H9 (cell line): ENCODE results near the gene LIN7C. TPM values are rescaled to one million over a fixed set of nuclear protein-coding genes. Genes with fewer than 3 reads are reported as not detected.

Source experiments
- DNase-seq: peaks from one replicate; pipeline ENCODE4 v3.0.0-alpha.2; 2017
- H2AFZ ChIP-seq: one replicate; pipeline ENCODE4 v1.6.1; 2013; ENCODE audit warnings: mild to moderate bottlenecking, low read length, control low read depth, moderate library complexity
- H2AK5ac ChIP-seq: 2 replicates; pipeline ENCODE4 v1.6.1; 2013; ENCODE audit warnings: low read length, control low read depth, mixed read lengths; ENCODE audit not compliant: insufficient read length
- H2BK120ac ChIP-seq: one replicate; pipeline ENCODE4 v1.6.1; 2013; ENCODE audit warnings: low read depth, mild to moderate bottlenecking, low read length, control low read depth, inconsistent platforms; ENCODE audit not compliant: poor library complexity, severe bottlenecking
- H2BK12ac ChIP-seq: 2 replicates; pipeline ENCODE4 v1.6.1; 2013; ENCODE audit warnings: low read length, control low read depth, mixed read lengths, low read depth; ENCODE audit not compliant: insufficient read length
- H2BK15ac ChIP-seq: 2 replicates; pipeline ENCODE4 v1.6.1; 2013; ENCODE audit warnings: low read depth, low read length, control low read depth
- H2BK20ac ChIP-seq: one replicate; pipeline ENCODE4 v1.6.1; 2013; ENCODE audit warnings: low read depth, mild to moderate bottlenecking, low read length, control low read depth, inconsistent platforms; ENCODE audit not compliant: poor library complexity, severe bottlenecking
- H2BK5ac ChIP-seq: 2 replicates; pipeline ENCODE4 v1.6.1; 2013; ENCODE audit warnings: low read length, control low read depth, mixed read lengths; ENCODE audit not compliant: insufficient read length
- H3K14ac ChIP-seq: 2 replicates; pipeline ENCODE4 v1.6.1; 2013; ENCODE audit warnings: low read length, control low read depth; ENCODE audit not compliant: insufficient read depth
- H3K18ac ChIP-seq: 2 replicates; pipeline ENCODE4 v1.6.1; 2013; ENCODE audit warnings: low read depth, mild to moderate bottlenecking, mixed read lengths, low read length, control low read depth; ENCODE audit not compliant: insufficient read length
- H3K23ac ChIP-seq: 2 replicates; pipeline ENCODE4 v1.6.1; 2013; ENCODE audit warnings: low read length, control low read depth, mixed read lengths, low read depth; ENCODE audit not compliant: insufficient read length
- H3K23me2 ChIP-seq: 2 replicates; pipeline ENCODE4 v1.6.1; 2013; ENCODE audit warnings: low read depth, mild to moderate bottlenecking, mixed read lengths, low read length, control low read depth; ENCODE audit not compliant: insufficient read length, poor library complexity, severe bottlenecking
- H3K27ac ChIP-seq: 2 replicates; pipeline ENCODE4 v1.5.1; 2013; ENCODE audit warnings: low read length, control low read depth, mixed read lengths, low read depth; ENCODE audit not compliant: insufficient read length
- H3K27me3 ChIP-seq: 2 replicates; pipeline ENCODE4 v1.6.1; 2013; ENCODE audit warnings: low read length, control low read depth, inconsistent platforms; ENCODE audit not compliant: insufficient read depth
- H3K4ac ChIP-seq: 2 replicates; pipeline ENCODE4 v1.6.1; 2013; ENCODE audit warnings: low read depth, mild to moderate bottlenecking, control low read depth, inconsistent platforms, low read length, moderate library complexity
- H3K4me1 ChIP-seq: 2 replicates; pipeline ENCODE4 v1.6.1; 2013; ENCODE audit warnings: low read length, control low read depth, inconsistent platforms; ENCODE audit not compliant: insufficient read depth
- H3K4me2 ChIP-seq: 2 replicates; pipeline ENCODE4 v1.6.1; 2013; ENCODE audit warnings: low read length, control low read depth, mixed read lengths; ENCODE audit not compliant: insufficient read length, insufficient read depth
- H3K56ac ChIP-seq: 2 replicates; pipeline ENCODE4 v1.6.1; 2013; ENCODE audit warnings: low read depth, mild to moderate bottlenecking, mixed read lengths, low read length, control low read depth; ENCODE audit not compliant: insufficient read length
- H3K79me1 ChIP-seq: 2 replicates; pipeline ENCODE4 v1.6.1; 2013; ENCODE audit warnings: low read depth, mild to moderate bottlenecking, moderate library complexity, low read length, control low read depth, inconsistent platforms; ENCODE audit not compliant: insufficient read depth, poor library complexity, severe bottlenecking
- H3K79me2 ChIP-seq: 2 replicates; pipeline ENCODE4 v1.6.1; 2013; ENCODE audit warnings: low read length, control low read depth, inconsistent platforms; ENCODE audit not compliant: insufficient read depth
- H3K9ac ChIP-seq: 2 replicates; pipeline ENCODE4 v1.6.1; 2013; ENCODE audit warnings: low read length, control low read depth, mixed read lengths; ENCODE audit not compliant: insufficient read length; ENCODE audit errors: extremely low read depth
- H3K9me3 ChIP-seq: one replicate; pipeline ENCODE4 v1.6.1; 2013; ENCODE audit warnings: low read depth, low read length, inconsistent platforms; ENCODE audit not compliant: control insufficient read depth
- H3T11ph ChIP-seq: one replicate; pipeline ENCODE4 v1.6.1; 2013; ENCODE audit warnings: mild to moderate bottlenecking, low read length, control low read depth, inconsistent platforms
- H4K20me1 ChIP-seq: one replicate; pipeline ENCODE4 v1.6.1; 2013; ENCODE audit not compliant: control insufficient read depth, insufficient read length, insufficient read depth
- H4K5ac ChIP-seq: 2 replicates; pipeline ENCODE4 v1.6.1; 2013; ENCODE audit warnings: low read depth, mild to moderate bottlenecking, mixed read lengths, low read length, control low read depth; ENCODE audit not compliant: insufficient read length
- H4K8ac ChIP-seq: replicated peaks from 2 replicates; pipeline ENCODE4 v1.6.1; 2013; ENCODE audit warnings: low read length, control low read depth, mixed read lengths, low read depth; ENCODE audit not compliant: insufficient read length
- H4K91ac ChIP-seq: 2 replicates; pipeline ENCODE4 v1.6.1; 2013; ENCODE audit warnings: low read depth, mild to moderate bottlenecking, moderate library complexity, mixed read lengths, low read length, control low read depth; ENCODE audit not compliant: insufficient read length
- H3K27ac Mint-ChIP-seq, 3 experiments: 2 replicates in 2 of 3; 3 replicates in 1 of 3; pipeline ENCODE4 v1.8.0; 2020 to 2021; ENCODE audit warnings: mixed read lengths in 3 of 3, mild to moderate bottlenecking in 1 of 3, moderate library complexity in 1 of 3
- H3K27me3 Mint-ChIP-seq: 2 replicates; pipeline ENCODE4 v1.8.0; 2021; ENCODE audit warnings: low read depth, mild to moderate bottlenecking, moderate library complexity, mixed read lengths
- H3K36me3 Mint-ChIP-seq, 3 experiments: 2 replicates in 2 of 3; 3 replicates in 1 of 3; pipeline ENCODE4 v1.8.0; 2020 to 2021; ENCODE audit warnings: low read depth in 3 of 3, mixed read lengths in 3 of 3; ENCODE audit not compliant: insufficient read depth in 1 of 3
- H3K4me1 Mint-ChIP-seq, 2 experiments: 2 replicates each; pipeline ENCODE4 v1.8.0; 2020; ENCODE audit warnings: mixed read lengths in 2 of 2
- H3K4me3 Mint-ChIP-seq, 2 experiments: 2 replicates in 1 of 2; 3 replicates in 1 of 2; pipeline ENCODE4 v1.8.0; 2020 to 2021; ENCODE audit warnings: mild to moderate bottlenecking in 2 of 2, mixed read lengths in 2 of 2, moderate library complexity in 1 of 2
- H3K9me3 Mint-ChIP-seq, 2 experiments: 2 replicates in 1 of 2; 3 replicates in 1 of 2; pipeline ENCODE4 v1.8.0; 2020; ENCODE audit warnings: mild to moderate bottlenecking in 2 of 2, mixed read lengths in 2 of 2, moderate library complexity in 1 of 2
- CTCF ChIP-seq: fragments of 200-600 bp; sonication (generic); conservative IDR thresholded peaks from 3 replicates; pipeline ENCODE4 v1.8.0; 2021; ENCODE audit warnings: antibody characterized with exemption, mild to moderate bottlenecking
- whole genome bisulfite sequencing: extraction: QIAGEN DNeasy Blood & Tissue Kit; methylation state at CpG from one replicate; pipeline ENCODE4 v1.1.7; 2013; ENCODE audit warnings: missing lambda C conversion rate, low lambda C conversion rate, mixed read lengths; ENCODE audit not compliant: insufficient read length; ENCODE audit errors: extremely low coverage; 5-methylcytosine and 5-hydroxymethylcytosine counted together
- total RNA-seq: library from RNA; stranded (reverse); gene quantifications from 2 replicates; pipeline ENCODE4 v1.2.1, GENCODE V29; 2021

The LIN7C gene
- total RNA-seq, 1 experiment from 2014 or later: 40.0 TPM

- H2AFZ ChIP-seq: no peak overlapping the region
- H4K20me1 ChIP-seq: no peaks in the 10 kb centered on the region
- no peak overlapping the region for H4K5ac ChIP-seq
- peak overlapping the region; percentile 50 to 89 (median 78); a peak in 6 of 7 replicates for H3K27ac Mint-ChIP-seq
- no CpG with 5 or more reads among the region's 4 CpGs for WGBS
- no peak overlapping the region for H3K56ac ChIP-seq
- H2BK15ac ChIP-seq: no peak overlapping the region
- H3K18ac ChIP-seq: no peak overlapping the region
- H2BK120ac ChIP-seq: no peak overlapping the region
- peaks cover 4% of the 10 kb centered on the region for H3K79me1 ChIP-seq
- peak overlapping the region; percentile 57 for H3K27ac ChIP-seq
- peaks cover 3% of the 10 kb centered on the region for H3K23me2 ChIP-seq
- no peaks in the 10 kb centered on the region for H3K9me3 Mint-ChIP-seq
- no peak for DNase-seq
- no peak overlapping the region for H3K9ac ChIP-seq
- H3K27me3 Mint-ChIP-seq: no peaks in the 10 kb centered on the region
- H3K36me3 Mint-ChIP-seq: peaks cover 0 to 16% (median 10%) of the 10 kb centered on the region in 3 experiments; a peak in 4 of 7 replicates
- H3K4me1 Mint-ChIP-seq: peaks cover 62% of the 10 kb centered on the region in 2 experiments
- no peak overlapping the region for H4K91ac ChIP-seq
- no peak overlapping the region for H2BK20ac ChIP-seq
- no peak overlapping the region for H4K8ac ChIP-seq
- no peak overlapping the region for H2BK12ac ChIP-seq
- H3K14ac ChIP-seq: no peak overlapping the region
- no peak overlapping the region for H3K4ac ChIP-seq
- H2BK5ac ChIP-seq: no peak overlapping the region
- peaks cover 23% of the 10 kb centered on the region for H3K4me1 ChIP-seq
- H3K9me3 ChIP-seq: no peaks in the 10 kb centered on the region
- peaks cover 15% of the 10 kb centered on the region; the same call in 1 of the 2 replicates for H3K79me2 ChIP-seq
- H2AK5ac ChIP-seq: no peak overlapping the region
- H3K23ac ChIP-seq: no peak overlapping the region
- H3K4me3 Mint-ChIP-seq: peak overlapping the region; percentile 32 to 68; a peak in 3 of 5 replicates
- H3K4me2 ChIP-seq: peak overlapping the region; percentile 64
- H3K27me3 ChIP-seq: no peaks in the 10 kb centered on the region
- TF ChIP-seq CTCF: no peak
- no peak overlapping the region for H3T11ph ChIP-seq
Measured at GRCh38 chr11:27445625-27446024, 60.9 kb downstream of the LIN7C start.
